ENCODE measurements around the gene NXPE3.

Gene NXPE3

DNA sequence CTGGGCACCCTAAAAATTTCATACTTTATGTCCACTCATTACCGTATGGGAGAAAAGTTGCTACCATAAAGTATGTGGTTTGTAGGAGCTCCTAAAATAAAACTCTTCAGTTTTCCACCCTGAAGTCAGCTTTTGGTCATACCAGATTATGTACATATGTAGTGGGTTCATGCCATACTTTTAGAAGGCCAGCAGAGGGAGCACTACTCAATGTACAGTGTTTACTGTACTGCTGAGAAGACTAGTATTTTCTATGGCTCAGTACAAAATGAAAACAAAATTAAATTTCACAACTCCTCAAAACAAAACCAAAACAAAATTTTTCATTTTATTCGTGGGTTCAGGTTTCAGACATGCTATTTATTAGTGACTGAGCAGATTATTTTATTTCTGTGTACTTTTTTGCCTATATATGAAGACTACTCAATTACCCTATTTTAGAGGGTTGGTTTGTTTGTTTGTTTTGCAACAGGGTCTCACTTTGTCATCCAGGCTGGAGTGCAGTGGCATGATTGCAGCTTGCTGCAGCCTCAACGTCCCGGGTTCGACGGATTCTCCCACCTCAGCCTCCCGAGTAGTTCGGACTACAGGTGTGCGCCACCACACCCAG is 24.3 kb downstream of the NXPE3 start:
- DNase-seq (ENCODE audit: low read depth): no peak

DNA sequence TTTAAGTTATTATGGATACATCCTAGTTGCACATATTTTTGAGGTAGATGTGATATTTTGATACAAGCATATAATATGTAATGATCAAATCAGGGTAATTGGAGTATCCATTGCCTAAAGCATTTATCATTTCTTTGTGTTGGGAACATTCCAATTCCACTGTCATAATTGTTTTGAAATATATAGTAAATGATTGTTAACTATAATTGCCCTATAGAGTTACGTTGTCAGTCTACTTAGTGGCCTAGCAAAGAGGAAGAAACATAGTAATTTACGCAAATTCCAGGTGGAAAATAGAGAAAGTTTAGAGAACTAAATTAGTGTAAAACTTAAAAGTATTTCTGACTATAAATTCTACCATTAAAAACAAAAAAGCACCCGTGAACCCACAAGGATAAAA is 24.9 kb downstream of the NXPE3 start:
- DNase-seq (ENCODE audit: low read depth): no peak

DNA sequence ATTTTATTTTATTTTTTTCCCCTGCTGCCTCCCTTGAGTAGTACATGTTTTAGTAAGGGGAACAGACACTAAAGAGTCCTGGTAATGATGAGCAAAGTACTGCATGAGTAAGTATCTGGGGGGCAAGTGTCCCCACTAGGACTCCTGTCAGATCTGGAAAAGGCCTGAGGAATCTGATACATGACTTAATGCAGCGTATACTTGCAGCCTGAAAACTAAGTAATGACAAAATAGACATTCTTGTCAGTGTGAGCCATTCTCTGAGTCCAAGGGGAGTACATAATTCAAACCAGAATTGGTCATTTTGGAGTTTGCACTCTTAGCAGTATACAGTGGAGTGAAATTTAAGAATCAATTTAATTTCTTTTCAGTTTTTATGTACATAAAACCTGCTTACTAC is 27.5 kb downstream of the NXPE3 start:
- DNase-seq (ENCODE audit: low read depth): no peak

DNA sequence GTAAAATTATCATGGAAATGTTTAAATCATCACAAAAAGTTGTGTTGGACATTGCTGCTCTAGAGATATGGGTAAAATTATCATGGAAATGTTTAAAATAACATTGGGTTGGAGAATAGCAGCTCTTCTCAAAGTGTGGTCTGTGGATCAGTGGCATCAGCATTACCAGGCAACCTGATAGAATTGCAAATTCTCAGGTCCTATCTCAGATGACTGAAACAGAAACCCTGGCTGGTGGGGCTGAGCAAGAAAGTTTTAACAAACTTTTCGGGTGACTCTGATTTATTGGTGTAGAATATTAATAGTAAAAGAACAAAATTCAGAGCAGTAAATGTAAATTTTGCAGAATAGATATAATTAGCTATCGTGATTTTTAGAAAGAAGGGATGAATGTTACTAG is 28.9 kb downstream of the NXPE3 start:
- DNase-seq (ENCODE audit: low read depth): no peak

- DNase-seq (ENCODE audit: low read depth): no peak
These were observed 30.4 kb downstream of the NXPE3 start for GRCh38 chr3:101809178-101810021.

DNA sequence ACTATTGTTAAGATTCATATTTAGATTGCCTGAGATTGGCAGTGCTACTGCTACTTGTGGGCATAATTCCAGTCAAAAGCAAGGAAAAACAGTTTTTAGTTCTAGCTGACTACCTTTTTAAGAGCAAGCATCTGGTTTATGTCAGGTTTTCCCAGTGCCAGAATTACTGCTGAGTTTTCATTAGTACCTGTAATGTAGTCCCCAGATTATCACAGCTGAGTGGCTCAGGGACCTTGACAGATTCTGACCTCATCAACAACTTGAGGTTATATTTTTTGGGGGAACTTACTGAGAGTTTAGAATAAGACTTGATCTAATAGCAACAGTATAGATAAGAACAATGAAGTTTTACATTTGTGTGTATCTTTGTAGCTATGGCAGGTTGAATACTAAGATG is 31.0 kb downstream of the NXPE3 start:
- DNase-seq (ENCODE audit: low read depth): no peak

- DNase-seq (ENCODE audit: low read depth): no peak
These were observed 32.9 kb downstream of the NXPE3 start for GRCh38 chr3:101811875-101812274.

DNA sequence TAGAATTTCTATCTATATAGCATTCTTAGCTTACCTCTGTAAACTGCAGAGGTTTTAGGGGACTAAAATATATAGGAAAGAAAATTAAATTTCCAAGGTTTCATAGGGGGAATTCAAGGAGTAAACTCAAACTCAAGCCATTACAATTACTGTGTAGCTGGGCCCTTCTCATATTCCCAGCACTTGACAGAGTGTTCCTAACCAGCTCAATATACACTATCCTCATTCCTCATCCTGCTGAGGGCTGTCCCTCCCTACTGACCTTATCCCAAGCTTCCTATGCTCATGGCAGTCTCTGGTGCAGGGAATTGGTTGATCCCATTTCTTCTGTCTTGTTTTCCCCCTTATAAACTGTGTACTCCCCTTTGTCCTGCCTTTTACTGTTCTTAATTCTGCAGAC is 33.9 kb downstream of the NXPE3 start:
- DNase-seq (ENCODE audit: low read depth): no peak

- no peak for DNase-seq (ENCODE audit: low read depth)
These were observed 34.9 kb downstream of the NXPE3 start for GRCh38 chr3:101813817-101814440.

GRCh38 chr3:101814835-101815234 is 35.8 kb downstream of the NXPE3 start:
- no peak for DNase-seq (ENCODE audit: low read depth)

- DNase-seq (ENCODE audit: low read depth): no peak
These were observed 37.5 kb downstream of the NXPE3 start for GRCh38 chr3:101816215-101817149.

DNA sequence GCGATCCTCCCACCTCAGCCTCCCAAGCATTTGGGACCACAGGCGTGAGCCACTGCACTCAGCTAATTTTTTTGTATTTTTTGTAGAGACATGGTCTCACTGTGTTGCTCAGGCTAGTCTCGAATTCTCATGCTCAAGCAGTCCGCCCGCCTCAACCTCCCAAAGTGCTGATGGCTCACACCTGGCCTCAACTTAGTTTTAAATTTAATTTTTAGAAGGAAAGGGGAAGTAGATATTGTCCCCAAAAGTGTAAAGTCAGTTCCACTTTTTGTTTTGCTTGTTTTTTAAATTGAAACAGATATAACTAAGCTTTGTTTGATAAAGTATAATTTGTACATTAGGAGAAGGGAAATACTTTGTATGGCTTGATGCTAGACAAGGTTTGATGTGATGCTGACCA is 39.0 kb downstream of the NXPE3 start:
- DNase-seq (ENCODE audit: low read depth): no peak

DNA sequence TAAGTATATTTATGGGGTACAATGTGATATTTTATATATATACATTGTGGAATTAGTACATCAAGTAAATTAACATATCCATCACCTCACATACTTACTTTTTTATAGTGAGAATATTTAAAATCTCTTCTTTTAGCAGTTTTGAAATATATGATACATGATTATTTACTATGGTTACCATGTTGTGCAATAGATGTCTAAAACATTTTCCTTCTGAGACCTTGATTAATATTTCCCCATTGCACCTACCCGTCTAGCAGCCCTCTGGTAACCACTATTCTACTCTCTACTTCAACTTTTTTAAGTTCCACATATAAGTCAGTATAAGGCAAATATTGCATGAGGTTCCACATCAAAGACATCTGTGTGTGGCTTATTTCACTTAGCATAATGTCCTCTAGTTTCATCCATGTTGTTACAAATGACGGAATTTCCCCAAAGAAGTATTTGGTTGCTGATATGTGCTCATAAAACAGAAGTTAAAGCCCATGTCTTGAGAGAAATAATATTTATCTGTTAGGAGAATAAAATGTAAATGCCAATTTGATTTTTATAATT is 40.7 kb downstream of the NXPE3 start:
- no peak for DNase-seq (ENCODE audit: low read depth)

- no peak for DNase-seq (ENCODE audit: low read depth)
These were observed 42.5 kb downstream of the NXPE3 start for GRCh38 chr3:101821503-101821902.

DNA sequence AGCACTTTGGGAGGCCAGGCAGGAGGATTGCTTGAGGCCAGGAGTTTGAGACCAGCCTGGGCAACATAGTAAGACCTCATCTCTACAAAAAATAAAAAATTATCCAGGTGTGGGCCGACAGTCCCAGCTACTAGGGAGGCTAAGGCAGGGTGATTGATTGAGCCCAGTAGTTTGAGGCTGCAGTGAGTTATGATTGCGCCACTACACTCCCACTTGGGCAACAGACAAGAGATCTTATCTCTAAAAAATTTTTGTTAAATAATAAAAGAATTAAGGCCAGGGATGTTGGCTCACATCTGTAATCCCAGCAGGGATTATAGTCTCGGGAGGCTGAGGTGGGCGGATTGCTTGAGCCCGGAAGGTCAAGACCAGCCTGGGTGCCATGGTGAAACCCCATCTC is 44.5 kb downstream of the NXPE3 start:
- DNase-seq (ENCODE audit: low read depth): no peak

- DNase-seq (ENCODE audit: low read depth): no peak
These were observed 45.7 kb downstream of the NXPE3 start for GRCh38 chr3:101824702-101825101.

DNA sequence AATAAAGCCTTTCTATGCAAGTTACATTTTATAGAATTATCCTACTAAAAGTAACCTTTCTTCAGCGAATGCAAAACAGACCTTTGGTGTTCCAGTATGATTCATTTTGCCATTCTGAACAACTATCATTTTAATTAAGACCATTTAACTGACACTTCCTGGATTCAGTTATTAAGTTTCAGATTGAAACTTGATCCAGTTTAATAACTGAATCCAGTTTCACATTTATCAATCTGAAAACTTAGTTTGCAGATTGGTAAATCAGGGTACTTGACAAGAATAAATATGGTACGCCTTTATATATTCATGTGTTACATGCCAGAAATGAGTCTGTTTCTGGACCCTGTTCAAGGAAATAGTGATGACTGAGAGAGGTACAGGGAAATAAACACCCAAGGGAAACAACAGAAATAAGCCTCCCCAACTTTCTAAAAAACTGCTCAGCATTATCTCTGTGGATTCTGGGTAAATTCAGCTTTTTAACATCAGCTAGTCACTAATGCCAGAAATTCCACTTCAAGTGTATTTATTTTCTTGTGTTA is 47.0 kb downstream of the NXPE3 start:
- no peak for DNase-seq (ENCODE audit: low read depth)

DNA sequence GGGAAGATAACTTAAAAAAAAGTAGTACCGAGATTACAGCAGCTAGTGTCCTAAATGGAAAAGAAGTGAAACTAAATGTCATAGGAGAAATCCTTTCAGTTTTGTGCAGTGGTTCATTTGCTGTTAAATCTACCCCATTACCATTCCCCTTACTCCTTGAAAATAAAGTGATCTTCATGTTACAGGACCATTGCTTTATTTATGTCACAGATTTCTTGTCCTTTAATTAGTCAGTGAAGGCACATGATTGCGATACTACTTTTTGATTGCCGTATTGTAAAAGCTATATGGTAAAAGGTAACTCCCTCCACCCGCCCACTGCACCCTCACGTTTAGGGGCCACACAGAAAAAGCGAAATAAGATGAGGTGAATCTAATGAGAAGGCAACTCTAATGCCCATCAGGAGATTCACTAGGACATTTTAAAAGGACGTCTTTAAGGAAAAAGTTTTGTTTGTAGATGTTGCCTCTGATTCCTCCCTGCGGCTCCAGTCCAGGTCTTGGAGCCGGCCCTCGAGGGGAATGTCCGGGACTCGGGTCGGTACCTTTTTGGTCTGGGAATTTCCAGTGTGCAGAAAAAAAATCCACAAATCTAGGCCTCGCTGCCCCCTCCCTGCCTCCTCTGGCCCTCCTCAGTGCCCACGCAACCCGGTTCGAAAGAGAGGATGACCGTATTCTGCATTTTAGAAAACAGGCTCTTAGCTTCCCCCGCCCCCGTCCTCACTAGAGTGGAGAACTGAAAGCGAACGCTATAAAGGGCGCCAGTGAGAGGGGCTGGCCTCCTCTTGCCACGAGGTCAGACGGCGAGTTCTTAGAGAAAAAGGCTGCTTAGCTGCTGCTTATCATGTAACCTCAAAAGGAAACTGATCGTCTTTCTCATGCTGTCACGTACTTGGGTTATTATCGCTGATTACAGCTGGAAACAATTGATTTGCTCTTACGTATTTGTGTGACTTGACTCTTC is 48.5 kb downstream of the NXPE3 start:
- no peak for DNase-seq (ENCODE audit: low read depth)

DNA sequence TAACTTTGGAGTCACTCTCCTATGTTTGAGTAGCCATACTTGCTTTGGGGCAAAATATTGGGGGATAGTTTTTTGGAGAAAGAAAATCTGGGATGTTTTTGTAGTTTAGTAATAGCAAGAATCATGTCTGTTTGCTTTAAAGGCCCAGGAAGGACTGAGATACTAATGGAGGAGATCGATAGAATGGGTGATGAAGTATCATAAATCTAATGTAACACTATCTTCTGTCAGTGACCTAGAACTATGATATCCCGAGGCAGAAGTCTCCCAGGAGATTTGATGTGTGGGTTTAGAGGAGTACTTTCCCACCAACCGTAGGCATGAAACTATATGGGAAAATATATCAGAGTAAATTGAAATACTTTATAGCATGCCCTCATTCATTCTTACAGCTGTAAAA is 49.3 kb downstream of the NXPE3 start:
- no peak for DNase-seq (ENCODE audit: low read depth)

- no peak for DNase-seq (ENCODE audit: low read depth)
These were observed 49.9 kb downstream of the NXPE3 start for GRCh38 chr3:101828691-101829436.

All from GM04503 (cell line).